GM11168 (cell line): ENCODE data around the gene SLMAP.
"Not testable (repeated sequence)": the region's sequence is repeated elsewhere in the genome, so short reads cannot be mapped to it uniquely, and the experiment has no call there.

Experiments
- in situ Hi-C: fragments of 300-500 bp; cut with MboI; formaldehyde crosslinking; loops from one replicate; pipeline ENCODE4 v1.12.0; 2022; ENCODE audit warnings: low sequenced_read_pairs; ENCODE audit not compliant: unreplicated experiment

The SLMAP gene

GRCh38 chr3:57825116-57825515 is 69.0 kb downstream of the SLMAP start:
- in situ Hi-C loops, result no loop called here

- in situ Hi-C loops, result no loop called here
Measured at GRCh38 chr3:57826245-57826951, 70.3 kb downstream of the SLMAP start.

GRCh38 chr3:57826952-57827723 is 71.0 kb downstream of the SLMAP start:
- in situ Hi-C loops, result no loop called here

- in situ Hi-C loops, result no loop called here
Measured at GRCh38 chr3:57827757-57828156, 71.6 kb downstream of the SLMAP start.

GRCh38 chr3:57832486-57832885 is 76.4 kb downstream of the SLMAP start:
- in situ Hi-C loops, result no loop called here

- in situ Hi-C loops, result no loop called here
Measured at GRCh38 chr3:57832900-57833313, 76.8 kb downstream of the SLMAP start.

GRCh38 chr3:57833763-57834162 is 77.7 kb downstream of the SLMAP start:
- in situ Hi-C loops, result no loop called here

GRCh38 chr3:57837686-57838085 is 81.6 kb downstream of the SLMAP start:
- in situ Hi-C loops, result no loop called here

GRCh38 chr3:57838627-57839026 is 82.5 kb downstream of the SLMAP start:
- in situ Hi-C loops, result no loop called here

- in situ Hi-C loops, result no loop called here
Measured at GRCh38 chr3:57840473-57840872, 84.4 kb downstream of the SLMAP start.

GRCh38 chr3:57841818-57842217 is 85.7 kb downstream of the SLMAP start:
- in situ Hi-C loops, result no loop called here

GRCh38 chr3:57848177-57848738 is 92.1 kb downstream of the SLMAP start:
- in situ Hi-C loops, result no loop called here

- in situ Hi-C loops, result no loop called here
Measured at GRCh38 chr3:57851304-57851703, 95.2 kb downstream of the SLMAP start.

- in situ Hi-C loops, result no loop called here
Measured at GRCh38 chr3:57852896-57853295, 96.8 kb downstream of the SLMAP start.

- in situ Hi-C loops, result no loop called here
Measured at GRCh38 chr3:57855281-57855680, 99.2 kb downstream of the SLMAP start.

GRCh38 chr3:57855943-57856342 is 99.8 kb downstream of the SLMAP start:
- in situ Hi-C loops, result no loop called here

- in situ Hi-C loops, result no loop called here
Measured at GRCh38 chr3:57856675-57857074, 100.6 kb downstream of the SLMAP start.

GRCh38 chr3:57862894-57863293 is 106.8 kb downstream of the SLMAP start:
- in situ Hi-C loops, result no loop called here

GRCh38 chr3:57863380-57863779 is 107.3 kb downstream of the SLMAP start:
- in situ Hi-C loops, result no loop called here

- in situ Hi-C loops, result no loop called here
Measured at GRCh38 chr3:57864853-57865252, 108.7 kb downstream of the SLMAP start.

GRCh38 chr3:57869110-57869509 is 113.0 kb downstream of the SLMAP start:
- in situ Hi-C loops, result not testable (repeated sequence)
